ENCODE data around the gene CFAP77. TPM values are rescaled to one million over a fixed set of nuclear protein-coding genes. Genes with fewer than 3 reads are reported as not detected.

The CFAP77 gene
- total RNA-seq, 1 donor from 2014 or later: 0.36 TPM

DNA sequence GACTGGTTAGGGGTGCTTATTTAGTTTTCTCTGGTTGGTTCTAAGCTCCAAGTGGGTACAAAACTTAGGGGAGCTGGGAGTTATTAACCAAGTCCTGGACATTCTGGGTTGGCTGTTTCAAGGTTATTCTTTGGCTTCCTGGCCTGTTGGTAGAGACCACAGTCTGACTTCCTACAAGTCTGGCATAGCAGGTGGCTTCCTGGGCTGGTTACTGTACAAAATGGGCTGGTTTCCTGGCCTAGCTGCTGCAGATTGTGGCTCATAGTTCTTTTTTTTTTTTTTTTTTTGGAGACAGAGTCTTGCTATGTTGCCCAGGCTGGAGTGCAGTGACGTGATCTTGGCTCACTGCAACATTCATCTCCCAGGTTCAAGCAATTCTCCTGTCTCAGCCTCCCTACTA is 126.1 kb downstream of the CFAP77 start:
- Histone ChIP-seq H2AFZ (ENCODE audit: low read depth, low read length) (no peak overlapping the region), H3K9me3 (ENCODE audit: insufficient read depth, low read depth, low read length) (no peaks in the 10 kb centered on the region), H3K4me2 (ENCODE audit: low read length) (no peak overlapping the region), H3K4me1 (ENCODE audit: insufficient read depth, low read length) (no peaks in the 10 kb centered on the region), H3K4me3 (ENCODE audit: insufficient read depth, low read depth, low read length) (no peak overlapping the region), H3K27me3 (ENCODE audit: insufficient read depth, low read length) (no peaks in the 10 kb centered on the region), H3K27ac (ENCODE audit: low read depth, low read length) (no peak overlapping the region), H3K79me2 (ENCODE audit: insufficient read depth, low read length) (no peaks in the 10 kb centered on the region), H3K9ac (ENCODE audit: low read length) (no peak overlapping the region), H4K20me1 (ENCODE audit: insufficient read depth, low read length) (no peaks in the 10 kb centered on the region), H3K36me3 (ENCODE audit: insufficient read depth, low read length) (no peaks in the 10 kb centered on the region)
- DNase-seq (ENCODE audit: low read depth) (no peak), FAIRE-seq (no peak)
- Mint-ChIP-seq H3K27me3 (ENCODE audit: low read depth, unreplicated experiment) (peaks cover 19% of the 10 kb centered on the region), H3K36me3 (ENCODE audit: low read depth, unreplicated experiment) (no peaks in the 10 kb centered on the region), H3K4me1 (ENCODE audit: low read depth, unreplicated experiment) (no peaks in the 10 kb centered on the region), H3K27ac (ENCODE audit: unreplicated experiment) (no peak overlapping the region), H3K9me3 (ENCODE audit: unreplicated experiment) (peaks cover 3% of the 10 kb centered on the region), H3K4me3 (ENCODE audit: unreplicated experiment) (no peak overlapping the region)
- TF ChIP-seq, protein P1, sequence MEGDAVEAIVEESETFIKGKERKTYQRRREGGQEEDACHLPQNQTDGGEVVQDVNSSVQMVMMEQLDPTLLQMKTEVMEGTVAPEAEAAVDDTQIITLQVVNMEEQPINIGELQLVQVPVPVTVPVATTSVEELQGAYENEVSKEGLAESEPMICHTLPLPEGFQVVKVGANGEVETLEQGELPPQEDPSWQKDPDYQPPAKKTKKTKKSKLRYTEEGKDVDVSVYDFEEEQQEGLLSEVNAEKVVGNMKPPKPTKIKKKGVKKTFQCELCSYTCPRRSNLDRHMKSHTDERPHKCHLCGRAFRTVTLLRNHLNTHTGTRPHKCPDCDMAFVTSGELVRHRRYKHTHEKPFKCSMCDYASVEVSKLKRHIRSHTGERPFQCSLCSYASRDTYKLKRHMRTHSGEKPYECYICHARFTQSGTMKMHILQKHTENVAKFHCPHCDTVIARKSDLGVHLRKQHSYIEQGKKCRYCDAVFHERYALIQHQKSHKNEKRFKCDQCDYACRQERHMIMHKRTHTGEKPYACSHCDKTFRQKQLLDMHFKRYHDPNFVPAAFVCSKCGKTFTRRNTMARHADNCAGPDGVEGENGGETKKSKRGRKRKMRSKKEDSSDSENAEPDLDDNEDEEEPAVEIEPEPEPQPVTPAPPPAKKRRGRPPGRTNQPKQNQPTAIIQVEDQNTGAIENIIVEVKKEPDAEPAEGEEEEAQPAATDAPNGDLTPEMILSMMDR (IDR thresholded peaks at IDR 0.05; ENCODE audit: insufficient read depth, low read depth, low read length): no peak
- TF ChIP-seq EZH2 (IDR thresholded peaks at IDR 0.05; ENCODE audit: insufficient read depth, low read length): no peak

DNA sequence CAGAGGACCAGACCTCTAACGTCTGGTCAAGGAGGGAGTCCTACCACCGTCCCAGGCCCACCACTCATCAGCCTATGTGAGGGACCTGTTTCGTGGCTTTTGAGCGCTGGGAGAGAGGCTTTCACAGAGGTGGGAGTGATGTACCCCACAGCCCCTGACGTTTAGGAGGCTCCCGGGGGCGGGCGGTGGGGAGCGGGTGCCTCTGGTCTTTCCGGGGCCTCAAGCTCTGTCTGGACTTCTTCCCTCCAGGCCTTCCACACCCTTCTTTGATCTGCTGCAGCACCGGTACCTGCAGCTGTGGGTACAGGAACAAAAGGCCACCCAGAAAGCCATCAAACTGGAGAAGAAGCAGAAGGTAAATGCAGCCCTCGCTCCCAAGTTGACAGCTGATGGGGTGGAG is 127.3 kb downstream of the CFAP77 start:
- H3K9me3 Mint-ChIP-seq (ENCODE audit: unreplicated experiment): peaks cover 6% of the 10 kb centered on the region
- no peak overlapping the region for H3K4me3 Mint-ChIP-seq (ENCODE audit: unreplicated experiment)
- DNase-seq (ENCODE audit: low read depth) (no peak), FAIRE-seq (no peak)
- Histone ChIP-seq H3K9me3 (ENCODE audit: insufficient read depth, low read depth, low read length) (no peaks in the 10 kb centered on the region), H2AFZ (ENCODE audit: low read depth, low read length) (no peak overlapping the region), H3K36me3 (ENCODE audit: insufficient read depth, low read length) (no peaks in the 10 kb centered on the region), H4K20me1 (ENCODE audit: insufficient read depth, low read length) (no peaks in the 10 kb centered on the region), H3K4me3 (ENCODE audit: insufficient read depth, low read depth, low read length) (no peak overlapping the region), H3K9ac (ENCODE audit: low read length) (no peak overlapping the region), H3K4me2 (ENCODE audit: low read length) (no peak overlapping the region), H3K4me1 (ENCODE audit: insufficient read depth, low read length) (no peaks in the 10 kb centered on the region), H3K27ac (ENCODE audit: low read depth, low read length) (no peak overlapping the region), H3K27me3 (ENCODE audit: insufficient read depth, low read length) (no peaks in the 10 kb centered on the region), H3K79me2 (ENCODE audit: insufficient read depth, low read length) (no peaks in the 10 kb centered on the region)
- no peaks in the 10 kb centered on the region for H3K36me3 Mint-ChIP-seq (ENCODE audit: low read depth, unreplicated experiment)
- H3K27ac Mint-ChIP-seq (ENCODE audit: unreplicated experiment): no peak overlapping the region
- H3K4me1 Mint-ChIP-seq (ENCODE audit: low read depth, unreplicated experiment): no peaks in the 10 kb centered on the region
- TF ChIP-seq, protein P1 (IDR thresholded peaks at IDR 0.05; ENCODE audit: insufficient read depth, low read depth, low read length): no peak
- TF ChIP-seq EZH2 (IDR thresholded peaks at IDR 0.05; ENCODE audit: insufficient read depth, low read length): no peak
- peaks cover 18% of the 10 kb centered on the region for H3K27me3 Mint-ChIP-seq (ENCODE audit: low read depth, unreplicated experiment)

DNA sequence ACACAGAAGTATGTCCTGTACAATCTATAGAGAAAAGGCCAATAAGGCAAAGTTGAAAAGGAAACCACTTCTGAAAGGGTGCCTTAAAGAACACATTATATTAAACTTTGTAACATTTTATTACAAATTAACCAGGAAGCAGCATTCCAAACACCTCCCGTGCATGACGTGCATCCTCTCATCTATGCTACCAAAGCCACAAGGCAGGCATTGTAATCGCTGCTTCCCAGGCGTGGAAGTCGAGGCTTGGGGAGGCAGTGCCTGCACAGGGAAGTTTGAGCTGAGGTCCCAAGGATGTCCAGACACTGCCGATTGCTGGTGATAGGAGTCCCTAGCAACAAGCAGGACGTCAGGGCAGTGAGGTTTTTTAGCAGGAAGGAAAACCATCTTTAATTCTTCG is 128.1 kb downstream of the CFAP77 start:
- H3K4me1 ChIP-seq (ENCODE audit: insufficient read depth, low read length): no peaks in the 10 kb centered on the region

More for the DNA sequence above, 128.1 kb downstream of the CFAP77 start:
- DNase-seq (ENCODE audit: low read depth) (no peak), FAIRE-seq (no peak)
- peaks cover 8% of the 10 kb centered on the region for H3K9me3 Mint-ChIP-seq (ENCODE audit: unreplicated experiment)
- Histone ChIP-seq H3K9ac (ENCODE audit: low read length) (no peak overlapping the region), H3K4me3 (ENCODE audit: insufficient read depth, low read depth, low read length) (no peak overlapping the region), H3K79me2 (ENCODE audit: insufficient read depth, low read length) (no peaks in the 10 kb centered on the region), H2AFZ (ENCODE audit: low read depth, low read length) (no peak overlapping the region), H3K27me3 (ENCODE audit: insufficient read depth, low read length) (no peaks in the 10 kb centered on the region), H3K9me3 (ENCODE audit: insufficient read depth, low read depth, low read length) (no peaks in the 10 kb centered on the region), H4K20me1 (ENCODE audit: insufficient read depth, low read length) (no peaks in the 10 kb centered on the region), H3K36me3 (ENCODE audit: insufficient read depth, low read length) (no peaks in the 10 kb centered on the region), H3K27ac (ENCODE audit: low read depth, low read length) (no peak overlapping the region), H3K4me2 (ENCODE audit: low read length) (no peak overlapping the region)
- peaks cover 21% of the 10 kb centered on the region for H3K27me3 Mint-ChIP-seq (ENCODE audit: low read depth, unreplicated experiment)
- no peaks in the 10 kb centered on the region for H3K4me1 Mint-ChIP-seq (ENCODE audit: low read depth, unreplicated experiment)
- H3K27ac Mint-ChIP-seq (ENCODE audit: unreplicated experiment): no peak overlapping the region
- no peak for TF ChIP-seq EZH2 (IDR thresholded peaks at IDR 0.05; ENCODE audit: insufficient read depth, low read length)
- TF ChIP-seq, protein P1 (IDR thresholded peaks at IDR 0.05; ENCODE audit: insufficient read depth, low read depth, low read length): no peak
- no peak overlapping the region for H3K4me3 Mint-ChIP-seq (ENCODE audit: unreplicated experiment)
- no peaks in the 10 kb centered on the region for H3K36me3 Mint-ChIP-seq (ENCODE audit: low read depth, unreplicated experiment)
